Motor neuron (in vitro differentiated cells): ENCODE data around the gene GZMB. TPM values are rescaled to one million over a fixed set of nuclear protein-coding genes. Genes with fewer than 3 reads are reported as not detected.
A peak's percentile ranks its signal among the peaks of the same experiment; 100 is the strongest.
"Not testable (repeated sequence)": the region's sequence is repeated elsewhere in the genome, so short reads cannot be mapped to it uniquely, and the experiment has no call there.

ENCODE experiments used
- ATAC-seq, 8 experiments: fragments of 200-7000 bp; cut with Tn5 transposase; replicated peaks in 6 of 8; 2 replicates each; pipeline ENCODE4 v1.8.0; 2021; ENCODE audit warnings: mild to moderate bottlenecking in 8 of 8, moderate library complexity in 8 of 8
- H3K27ac ChIP-seq, 2 donors: fragments of 250-450 bp; sonication (Bioruptor Pico); 2 replicates each; pipeline ENCODE4 v1.9.0; 2021; ENCODE audit warnings: antibody characterized with exemption in 2 of 2, mild to moderate bottlenecking in 2 of 2, moderate library complexity in 1 of 2
- H3K4me1 ChIP-seq, 2 donors: fragments of 250-450 bp; sonication (Bioruptor Pico); replicated peaks in 1 of 2; 2 replicates each; pipeline ENCODE4 v1.6.1; 2021; ENCODE audit warnings: antibody characterized with exemption in 2 of 2, mild to moderate bottlenecking in 2 of 2, moderate library complexity in 1 of 2
- H3K4me3 ChIP-seq, 5 donors: fragments of 250-450 bp; sonication (Bioruptor Pico); 2 replicates each; pipeline ENCODE4 v1.9.0; 2021; ENCODE audit warnings: antibody characterized with exemption in 5 of 5, mild to moderate bottlenecking in 5 of 5, moderate library complexity in 4 of 5
- WGBS, 10 experiments: fragments of 450-650 bp; shearing (Covaris generic); methylation state at CpG; one replicate each; pipeline ENCODE4 v1.0.0; 2022; 5-methylcytosine and 5-hydroxymethylcytosine counted together
- in situ Hi-C, 9 experiments: fragments of 400-800 bp; cut with MboI; loops; one replicate each; pipeline ENCODE4 v1.15.0; 2021; ENCODE audit warnings: low sequenced_read_pairs in 9 of 9, low pct_unique_long_range_greater_than_20kb in 2 of 9; ENCODE audit not compliant: unreplicated experiment in 9 of 9
- total RNA-seq, 8 experiments: library from RNA; unstranded; fragments of 300-600 nt; gene quantifications; 2 replicates each; pipeline versions ENCODE4 v1.2.3 to v1.2.4, GENCODE V29; 2022

GZMB gene
- total RNA-seq, 8 experiments from 2014 or later = 0.38 to 65.4 (median 2.9) TPM; not detected in 3

DNA sequence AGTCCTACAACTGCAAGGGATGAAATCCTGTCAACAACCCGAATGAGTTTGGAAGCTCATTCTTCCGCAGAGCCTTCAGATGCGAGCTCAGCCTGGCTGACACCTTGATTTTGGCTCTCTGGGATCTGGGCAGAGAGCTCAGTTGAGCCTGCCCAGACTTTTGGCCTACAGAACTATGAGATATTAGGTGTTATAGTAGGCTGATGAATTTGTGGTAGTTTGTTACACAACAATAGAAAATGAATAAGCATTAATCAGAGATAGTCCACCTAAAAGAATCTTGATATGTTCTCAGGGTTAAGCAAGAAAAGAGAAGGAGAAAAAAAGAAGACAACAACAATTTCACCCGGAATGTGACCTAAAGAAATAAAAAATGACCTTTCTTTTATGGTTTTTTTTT is 30.4 kb upstream of the GZMB start:
- no peak for ATAC-seq
- WGBS, 10 experiments = 0 to 89% (median 58%) methylated on average over 1 to 4 of the region's 4 CpGs; no CpG with 5 or more reads in 2 of the 10 experiments
- in situ Hi-C loops = no loop called here
- H3K4me3 ChIP-seq = no peak overlapping the region
- H3K27ac ChIP-seq = no peak overlapping the region
- H3K4me1 ChIP-seq = no peaks in the 10 kb centered on the region

DNA sequence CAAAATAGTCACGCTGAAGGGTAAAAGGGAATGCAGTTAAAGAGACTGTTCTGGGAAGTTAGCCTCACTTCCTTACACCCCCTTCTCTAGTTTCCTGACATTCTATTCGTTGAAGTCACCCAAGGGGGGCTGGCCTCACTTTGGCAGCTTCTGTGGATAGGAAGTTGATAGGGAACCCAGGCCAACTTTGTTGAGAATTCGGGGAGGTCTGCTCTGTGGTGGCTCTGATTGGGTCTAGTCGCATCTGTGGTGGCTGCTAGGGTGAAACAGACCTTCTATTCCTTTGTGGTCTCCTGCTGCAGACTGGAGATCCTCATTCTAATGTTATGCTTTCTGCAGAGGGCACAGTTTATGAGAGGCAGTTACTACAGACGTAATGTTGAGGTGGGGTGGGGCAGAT is 28.8 kb upstream of the GZMB start:
- no peak for ATAC-seq
- Histone ChIP-seq H3K4me1 (no peaks in the 10 kb centered on the region), H3K4me3 (no peak overlapping the region), H3K27ac (no peak overlapping the region)
- 0 to 100% (median 65%) methylated on average over 1 to 4 of the region's 5 CpGs; no CpG with 5 or more reads in 3 of the 10 experiments for WGBS, 10 experiments
- in situ Hi-C loops = no loop called here

- no peak for ATAC-seq
- Histone ChIP-seq H3K4me1 (no peaks in the 10 kb centered on the region), H3K27ac (no peak overlapping the region), H3K4me3 (no peak overlapping the region)
- 2 to 96% (median 69%) methylated on average over 2 to 8 of the region's 9 CpGs for WGBS, 10 experiments
- in situ Hi-C loops = no loop called here
Observed at GRCh38 chr14:24659916-24660570, 26.1 kb upstream of the GZMB start.

DNA sequence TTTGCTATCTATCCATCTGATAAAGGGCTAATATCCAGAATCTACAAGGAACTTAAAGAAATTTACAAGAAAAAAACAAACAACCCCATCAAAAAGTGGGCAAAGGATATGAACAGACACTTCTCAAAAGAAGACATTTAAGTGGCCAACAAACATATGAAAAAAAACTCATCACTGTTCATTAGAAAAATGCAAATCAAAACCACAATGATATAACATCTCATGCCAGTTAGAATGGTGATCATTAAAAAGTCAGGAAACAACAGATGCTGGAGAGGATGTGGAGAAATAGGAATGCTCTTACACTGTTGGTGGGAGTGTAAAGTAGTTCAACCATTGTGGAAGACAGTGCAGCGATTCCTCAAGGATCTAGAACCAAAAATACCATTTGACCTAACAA is 14.4 kb upstream of the GZMB start:
- ATAC-seq, H3K4me3 ChIP-seq, H3K4me1 ChIP-seq, in situ Hi-C loops, H3K27ac ChIP-seq: not testable (repeated sequence)
- 0 to 60% (median 40%) methylated on average over 1 of the region's 1 CpG; no CpG with 5 or more reads in 5 of the 10 experiments for WGBS, 10 experiments

DNA sequence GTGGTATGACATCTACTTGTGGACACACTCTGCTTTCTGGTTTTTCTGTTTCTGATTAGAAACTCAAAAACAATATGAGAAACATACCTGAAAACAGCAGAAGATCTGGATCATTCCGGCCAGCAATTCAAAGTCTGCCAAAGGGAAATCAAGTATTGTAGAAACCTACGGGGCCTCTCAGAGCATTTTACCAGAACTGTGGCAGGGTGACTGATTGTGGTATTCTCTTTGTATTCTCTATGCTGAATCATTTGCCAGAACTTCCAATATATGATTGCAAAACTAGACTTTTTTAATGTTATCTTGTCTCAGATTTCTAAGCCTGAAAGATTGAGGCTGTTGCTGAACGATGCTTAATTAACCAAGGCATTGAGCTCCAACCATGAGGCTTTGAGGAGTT is 5.9 kb upstream of the GZMB start:
- ATAC-seq = no peak
- in situ Hi-C loops = no loop called here
- H3K4me1 ChIP-seq = no peaks in the 10 kb centered on the region
- 10 to 100% (median 70%) methylated on average over 1 to 3 of the region's 3 CpGs; no CpG with 5 or more reads in 2 of the 10 experiments for WGBS, 10 experiments
- H3K4me3 ChIP-seq = no peak overlapping the region
- no peak overlapping the region for H3K27ac ChIP-seq

DNA sequence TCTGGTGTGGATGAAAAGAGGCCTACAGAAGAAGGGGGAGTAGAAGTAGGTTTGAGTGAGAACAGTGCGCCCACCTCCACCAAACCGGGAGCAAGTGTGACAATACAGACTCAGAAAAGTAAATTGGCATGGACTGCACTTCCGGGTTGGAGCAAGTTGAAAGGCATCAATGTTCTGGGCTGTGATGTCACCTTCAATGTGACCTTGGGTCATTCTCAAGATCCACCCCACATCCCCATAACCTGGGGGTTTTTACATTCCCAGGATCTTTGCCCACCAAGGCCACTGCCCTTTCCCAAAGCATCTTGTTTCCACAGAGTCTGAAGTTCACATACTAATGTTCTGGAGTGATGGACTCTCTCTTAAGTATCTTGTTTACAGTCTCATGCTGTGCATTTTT is 5.3 kb upstream of the GZMB start:
- in situ Hi-C loops = no loop called here
- no peak overlapping the region for H3K4me3 ChIP-seq
- no peak overlapping the region for H3K27ac ChIP-seq
- WGBS, 10 experiments = 42 to 100% (median 84%) methylated on average over 1 to 3 of the region's 3 CpGs; no CpG with 5 or more reads in 4 of the 10 experiments
- no peaks in the 10 kb centered on the region for H3K4me1 ChIP-seq
- ATAC-seq = no peak

DNA sequence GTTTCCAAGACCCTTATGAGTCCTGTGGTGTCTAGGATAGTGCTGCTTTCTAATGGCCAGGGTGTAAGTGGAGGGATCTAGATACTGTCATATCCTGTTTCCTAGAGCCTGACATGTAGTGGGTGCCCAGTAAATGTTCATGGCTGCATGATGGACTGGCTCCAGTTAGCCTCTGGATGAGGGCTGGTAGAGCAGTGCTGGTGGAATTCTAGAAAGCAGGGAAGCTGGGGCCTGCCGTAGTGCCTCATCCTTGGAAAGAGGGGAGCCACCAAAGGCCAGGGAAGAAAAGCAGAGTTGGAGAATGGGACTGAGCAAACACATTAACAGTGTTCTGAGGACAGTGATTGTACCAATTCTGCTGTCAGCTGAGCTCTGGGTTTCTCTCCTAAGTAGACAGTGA is 637 bp downstream of the GZMB start:
- in situ Hi-C loops = no loop called here
- H3K4me1 ChIP-seq = no peaks in the 10 kb centered on the region
- WGBS, 10 experiments = 20 to 100% (median 63%) methylated on average over 1 of the region's 1 CpG; no CpG with 5 or more reads in 4 of the 10 experiments
- no peak for ATAC-seq
- H3K4me3 ChIP-seq = no peak overlapping the region
- H3K27ac ChIP-seq = no peak overlapping the region

DNA sequence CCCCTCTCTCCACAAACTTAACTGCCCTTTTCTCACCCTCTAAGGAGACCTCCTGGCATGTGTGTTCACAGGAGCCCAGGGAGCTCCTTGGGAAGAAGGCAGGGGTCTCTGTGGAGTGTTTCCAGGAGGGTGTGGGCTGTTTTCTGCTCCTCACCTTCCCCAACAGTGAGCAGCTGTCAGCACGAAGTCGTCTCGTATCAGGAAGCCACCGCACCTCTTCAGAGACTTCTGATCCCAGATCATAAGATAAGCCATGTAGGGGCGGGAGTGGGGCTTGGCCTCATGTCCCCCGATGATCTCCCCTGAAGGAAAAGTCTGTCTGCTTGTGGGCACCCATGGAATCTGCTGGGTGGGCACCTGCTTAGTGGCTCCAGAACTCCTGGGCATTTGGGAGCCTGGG is 1.2 kb downstream of the GZMB start:
- Histone ChIP-seq H3K4me1 (no peaks in the 10 kb centered on the region), H3K27ac (no peak overlapping the region), H3K4me3 (no peak overlapping the region)
- in situ Hi-C loops = no loop called here
- 5 to 58% (median 47%) methylated on average over 2 to 6 of the region's 6 CpGs; no CpG with 5 or more reads in 3 of the 10 experiments for WGBS, 10 experiments
- no peak for ATAC-seq

- in situ Hi-C loops = no loop called here
- H3K4me3 ChIP-seq = no peak overlapping the region
- no peak overlapping the region for H3K27ac ChIP-seq
- 10 to 89% (median 86%) methylated on average over 1 to 4 of the region's 4 CpGs; no CpG with 5 or more reads in 7 of the 10 experiments for WGBS, 10 experiments
- H3K4me1 ChIP-seq = no peaks in the 10 kb centered on the region
- no peak for ATAC-seq
Observed at GRCh38 chr14:24632336-24632735, 1.7 kb downstream of the GZMB start.

GRCh38 chr14:24631749-24632335 is 2.1 kb downstream of the GZMB start:
- Histone ChIP-seq H3K27ac (no peak overlapping the region), H3K4me3 (no peak overlapping the region), H3K4me1 (no peaks in the 10 kb centered on the region)
- ATAC-seq = no peak
- in situ Hi-C loops = no loop called here
- 27 to 98% (median 88%) methylated on average over 1 to 7 of the region's 11 CpGs; no CpG with 5 or more reads in 2 of the 10 experiments for WGBS, 10 experiments

GRCh38 chr14:24630872-24631477 is 3.0 kb downstream of the GZMB start:
- 0 to 77% (median 60%) methylated on average over 1 to 7 of the region's 10 CpGs; no CpG with 5 or more reads in 4 of the 10 experiments for WGBS, 10 experiments
- no peaks in the 10 kb centered on the region for H3K4me1 ChIP-seq
- in situ Hi-C loops = no loop called here
- no peak overlapping the region for H3K4me3 ChIP-seq
- no peak overlapping the region for H3K27ac ChIP-seq
- ATAC-seq = peak in 3 of 8 experiments; percentile 60 to 67 (median 65)

DNA sequence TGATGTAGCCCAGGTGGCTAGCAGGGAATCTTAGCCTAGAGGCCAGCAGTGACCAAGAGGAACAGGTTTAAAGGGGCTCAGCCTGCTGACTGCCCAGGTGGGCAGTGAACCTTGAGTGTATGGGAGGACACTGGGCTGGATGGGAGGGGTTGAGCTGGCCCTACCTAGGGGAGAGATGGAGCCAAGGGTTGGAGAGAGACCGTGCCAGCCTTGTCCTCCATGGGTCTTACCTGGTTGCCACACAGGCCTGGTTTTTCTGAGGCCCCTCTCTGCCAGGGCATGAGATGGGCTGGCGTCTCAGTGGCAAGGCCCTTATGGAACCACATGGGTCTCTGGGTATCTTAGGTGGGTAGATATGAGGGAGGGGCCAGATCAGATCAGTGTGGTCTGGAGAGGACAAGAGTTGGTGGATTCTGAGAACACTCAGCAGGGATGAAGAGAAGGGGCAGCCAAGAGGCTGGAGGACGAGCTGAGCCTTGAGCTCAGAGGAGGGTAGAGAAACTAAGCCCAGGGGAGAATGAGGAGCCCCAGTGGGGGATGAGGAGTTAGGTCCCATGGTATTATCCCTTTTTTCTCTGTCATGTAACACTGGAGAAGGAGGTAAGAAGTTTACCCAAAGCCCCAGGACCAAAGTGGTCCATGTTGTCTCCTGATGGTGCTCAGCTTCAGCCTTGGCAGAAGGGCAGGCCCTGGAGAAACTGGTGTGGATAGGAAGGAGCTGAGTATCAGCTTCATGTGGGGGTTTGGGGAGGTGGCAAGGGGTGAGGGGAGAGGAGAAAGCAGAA is 3.7 kb downstream of the GZMB start:
- H3K4me1 ChIP-seq = no peaks in the 10 kb centered on the region
- H3K27ac ChIP-seq = no peak overlapping the region
- ATAC-seq = no peak
- in situ Hi-C loops = no loop called here
- WGBS, 10 experiments = 0 to 100% (median 52%) methylated on average over 1 to 2 of the region's 3 CpGs; no CpG with 5 or more reads in 4 of the 10 experiments
- H3K4me3 ChIP-seq = no peak overlapping the region

DNA sequence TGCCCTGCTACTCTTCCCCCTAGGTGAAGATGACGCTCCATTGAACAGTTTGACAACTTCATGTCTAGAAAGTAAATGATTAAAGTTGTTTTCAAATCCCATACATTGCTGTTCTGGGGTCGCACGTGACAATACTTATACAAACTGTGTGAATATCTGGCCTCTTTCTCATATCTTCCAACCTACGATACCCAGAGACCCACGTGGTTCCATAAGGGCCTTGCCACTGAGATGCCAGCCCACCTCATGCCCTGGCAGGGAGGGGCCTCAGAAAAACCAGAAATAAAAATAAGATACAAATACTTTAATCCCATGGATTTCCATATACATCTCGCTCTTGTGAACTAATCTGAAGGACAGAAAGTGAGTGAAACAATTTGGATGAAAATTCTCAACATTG is 4.5 kb downstream of the GZMB start:
- ATAC-seq = no peak
- Histone ChIP-seq H3K27ac (no peak overlapping the region), H3K4me3 (no peak overlapping the region), H3K4me1 (no peaks in the 10 kb centered on the region)
- WGBS, 10 experiments = 2 to 100% (median 73%) methylated on average over 1 to 6 of the region's 6 CpGs; no CpG with 5 or more reads in 1 of the 10 experiments
- in situ Hi-C loops = no loop called here
